ENCODE measurements around the gene RASAL2.
"Not testable (repeated sequence)": the region's sequence is repeated elsewhere in the genome, so short reads cannot be mapped to it uniquely, and the experiment has no call there.

The RASAL2 gene

GRCh38 chr1:178086294-178086693, 7.6 kb upstream of the RASAL2 start:
- ChIA-PET CTCF (no interaction called here), POLR2A (no interaction called here)
- DNase-seq (ENCODE audit: extremely low spot score), result no peak
- TF ChIP-seq ZNF384 (IDR thresholded peaks at IDR 0.05), result no peak
- no peak for TF ChIP-seq FOXM1 (IDR thresholded peaks at IDR 0.05; ENCODE audit: borderline replicate concordance)
- no peak for TF ChIP-seq PKNOX1 (IDR thresholded peaks at IDR 0.05)
- no peak for TF ChIP-seq CTBP1 (IDR thresholded peaks at IDR 0.05; ENCODE audit: borderline replicate concordance)

GRCh38 chr1:178086766-178087165, 7.1 kb upstream of the RASAL2 start:
- TF ChIP-seq HDGF (IDR thresholded peaks at IDR 0.05; ENCODE audit: borderline replicate concordance), result no peak
- no peak for TF ChIP-seq ELF4 (IDR thresholded peaks at IDR 0.05)
- TF ChIP-seq TARDBP (IDR thresholded peaks at IDR 0.05), result no peak
- no peak for TF ChIP-seq ZNF384 (IDR thresholded peaks at IDR 0.05)
- TF ChIP-seq SUZ12 (IDR thresholded peaks at IDR 0.05), result no peak
- TF ChIP-seq BHLHE40 (IDR thresholded peaks at IDR 0.05; ENCODE audit: borderline replicate concordance), result no peak
- TF ChIP-seq FOXK2 (IDR thresholded peaks at IDR 0.05), result no peak
- TF ChIP-seq PKNOX1 (IDR thresholded peaks at IDR 0.05), result no peak
- TF ChIP-seq L3MBTL2 (conservative IDR thresholded peaks at IDR 0.05), result no peak
- no peak for TF ChIP-seq NFRKB (IDR thresholded peaks at IDR 0.05)
- TF ChIP-seq ARNT (IDR thresholded peaks at IDR 0.05), result no peak
- TF ChIP-seq SP1 (IDR thresholded peaks at IDR 0.05), result no peak
- TF ChIP-seq FOXA1 (IDR thresholded peaks at IDR 0.05), result no peak
- no peak for TF ChIP-seq LEF1 (IDR thresholded peaks at IDR 0.05; ENCODE audit: borderline replicate concordance)
- no peak for TF ChIP-seq FOXM1 (IDR thresholded peaks at IDR 0.05; ENCODE audit: borderline replicate concordance)
- no peak for TF ChIP-seq CTBP1 (IDR thresholded peaks at IDR 0.05; ENCODE audit: borderline replicate concordance)
- DNase-seq (ENCODE audit: extremely low spot score), result no peak
- POLR2A ChIA-PET, result no interaction called here
- CTCF ChIA-PET, result no interaction called here

- ChIA-PET CTCF (no interaction called here), POLR2A (no interaction called here)
- TF ChIP-seq BHLHE40 (IDR thresholded peaks at IDR 0.05; ENCODE audit: borderline replicate concordance) (no peak), FOXM1 (IDR thresholded peaks at IDR 0.05; ENCODE audit: borderline replicate concordance) (no peak), LEF1 (IDR thresholded peaks at IDR 0.05; ENCODE audit: borderline replicate concordance) (no peak), SP1 (IDR thresholded peaks at IDR 0.05) (no peak), SUZ12 (IDR thresholded peaks at IDR 0.05) (no peak), FOXK2 (IDR thresholded peaks at IDR 0.05) (no peak), L3MBTL2 (conservative IDR thresholded peaks at IDR 0.05) (no peak), FOXA1 (IDR thresholded peaks at IDR 0.05) (no peak), HDGF (IDR thresholded peaks at IDR 0.05; ENCODE audit: borderline replicate concordance) (no peak), CTBP1 (IDR thresholded peaks at IDR 0.05; ENCODE audit: borderline replicate concordance) (no peak)
These were observed 5.3 kb upstream of the RASAL2 start for GRCh38 chr1:178088651-178089050.

GRCh38 chr1:178091454-178091853, 2.5 kb upstream of the RASAL2 start:
- CTCF ChIA-PET; POLR2A ChIA-PET; DNase-seq (ENCODE audit: extremely low spot score): not testable (repeated sequence)

More at GRCh38 chr1:178088651-178089050, 5.3 kb upstream of the RASAL2 start:
- DNase-seq (ENCODE audit: extremely low spot score), result no peak

- POLR2A ChIA-PET, result no interaction called here
- CTCF ChIA-PET, result no interaction called here
- no peak for DNase-seq (ENCODE audit: extremely low spot score)
- TF ChIP-seq NFRKB (IDR thresholded peaks at IDR 0.05) (no peak), ZNF384 (IDR thresholded peaks at IDR 0.05) (no peak), L3MBTL2 (conservative IDR thresholded peaks at IDR 0.05) (no peak), TARDBP (IDR thresholded peaks at IDR 0.05) (no peak), FOXA1 (IDR thresholded peaks at IDR 0.05) (no peak), FOXM1 (IDR thresholded peaks at IDR 0.05; ENCODE audit: borderline replicate concordance) (no peak), SUZ12 (IDR thresholded peaks at IDR 0.05) (no peak), PKNOX1 (IDR thresholded peaks at IDR 0.05) (no peak), ARNT (IDR thresholded peaks at IDR 0.05) (no peak), FOXK2 (IDR thresholded peaks at IDR 0.05) (no peak), ELF4 (IDR thresholded peaks at IDR 0.05) (no peak), LEF1 (IDR thresholded peaks at IDR 0.05; ENCODE audit: borderline replicate concordance) (no peak), HDGF (IDR thresholded peaks at IDR 0.05; ENCODE audit: borderline replicate concordance) (no peak), BHLHE40 (IDR thresholded peaks at IDR 0.05; ENCODE audit: borderline replicate concordance) (no peak), SP1 (IDR thresholded peaks at IDR 0.05) (no peak), CTBP1 (IDR thresholded peaks at IDR 0.05; ENCODE audit: borderline replicate concordance) (no peak)
These were observed 1.7 kb upstream of the RASAL2 start for GRCh38 chr1:178091986-178092745.

GRCh38 chr1:178092878-178093493, 918 bp upstream of the RASAL2 start:
- CTCF ChIA-PET, result interaction anchor here (0.6 to 1.5 kb wide), 2 partner anchors 19 to 121 kb away, joined by 3 to 4 read pairs; no protein-coding TSS in a partner anchor
- peak; percentile 58 for DNase-seq (ENCODE audit: extremely low spot score)
- POLR2A ChIA-PET, result interaction anchor here (0.7 to 1.3 kb wide), 3 partner anchors 12 to 37 kb away, joined by 3 to 5 read pairs (median 4); no protein-coding TSS in a partner anchor
- TF ChIP-seq TARDBP (IDR thresholded peaks at IDR 0.05), result no peak
- no peak for TF ChIP-seq FOXA1 (IDR thresholded peaks at IDR 0.05)
- TF ChIP-seq HDGF (IDR thresholded peaks at IDR 0.05; ENCODE audit: borderline replicate concordance), result no peak
- TF ChIP-seq LEF1 (IDR thresholded peaks at IDR 0.05; ENCODE audit: borderline replicate concordance), result 0 out of 2 replicates have a peak, but pooled peaks have one; percentile 39
- TF ChIP-seq FOXM1 (IDR thresholded peaks at IDR 0.05; ENCODE audit: borderline replicate concordance), result no peak

Measured in HEK293T (cell line).